ENCODE results near the gene MARS1. TPM values are rescaled to one million over a fixed set of nuclear protein-coding genes. Genes with fewer than 3 reads are reported as not detected.

Gene MARS1
- total RNA-seq, 2 donors from 2014 or later: 130 to 243 TPM

DNA sequence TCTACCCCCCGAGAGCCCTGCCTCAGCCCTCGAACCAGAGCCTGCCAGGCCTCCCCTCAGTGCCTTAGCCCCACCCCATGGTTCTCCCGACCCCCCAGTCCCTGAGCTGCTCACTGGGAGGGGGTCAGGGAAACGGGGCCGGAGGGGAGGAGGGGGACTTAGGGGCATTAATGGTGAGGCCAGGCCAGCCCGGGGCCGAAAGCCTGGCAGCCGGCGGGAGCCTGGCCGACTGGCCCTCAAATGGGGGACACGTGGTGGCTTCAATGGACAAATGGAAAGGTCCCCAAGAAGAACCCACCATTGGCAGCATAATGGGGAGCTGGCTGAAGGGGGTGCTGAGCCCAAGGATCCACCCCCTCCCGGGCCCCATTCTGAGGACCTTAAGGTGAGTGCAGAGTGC lies 40.3 kb downstream of the MARS1 start:
- H3K27ac Mint-ChIP-seq: no peak overlapping the region
- peaks cover 100% of the 10 kb centered on the region for H3K36me3 Mint-ChIP-seq (ENCODE audit: low read depth)
- H3K4me3 Mint-ChIP-seq: no peak overlapping the region
- H3K9me3 Mint-ChIP-seq: no peaks in the 10 kb centered on the region
- H3K27me3 Mint-ChIP-seq: no peaks in the 10 kb centered on the region
- H3K4me1 Mint-ChIP-seq: peaks cover 11% of the 10 kb centered on the region
- ATAC-seq (replicated peaks): no peak

GRCh38 chr12:57528831-57529555 lies 41.1 kb downstream of the MARS1 start:
- no peak for ATAC-seq (replicated peaks)
- peaks cover 100% of the 10 kb centered on the region for H3K36me3 Mint-ChIP-seq (ENCODE audit: low read depth)
- peaks cover 7% of the 10 kb centered on the region for H3K4me1 Mint-ChIP-seq
- no peaks in the 10 kb centered on the region for H3K9me3 Mint-ChIP-seq
- H3K4me3 Mint-ChIP-seq: no peak overlapping the region
- no peaks in the 10 kb centered on the region for H3K27me3 Mint-ChIP-seq
- peak overlapping the region; percentile 48 for H3K27ac Mint-ChIP-seq

DNA sequence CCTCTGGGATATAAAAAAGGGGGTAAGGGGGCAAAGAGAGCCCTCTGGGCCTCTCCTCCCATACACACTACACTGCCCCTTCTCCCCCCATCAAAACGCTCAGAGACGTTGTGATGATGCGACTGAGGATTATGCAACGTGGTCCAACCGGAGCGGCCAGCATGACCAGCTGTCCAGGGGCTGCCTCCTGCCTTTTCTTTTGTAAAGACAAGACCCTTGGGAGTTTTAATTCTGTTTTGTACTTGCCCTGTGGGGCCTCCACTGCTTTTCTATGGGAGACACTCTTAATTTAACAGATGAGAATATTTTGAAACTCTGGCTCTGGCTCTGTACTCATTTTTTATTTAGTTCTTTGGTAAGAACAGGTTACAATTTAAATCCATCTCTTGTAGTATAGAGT lies 42.0 kb downstream of the MARS1 start:
- Mint-ChIP-seq H3K27ac (peak overlapping the region; percentile 48), H3K9me3 (no peaks in the 10 kb centered on the region), H3K4me3 (no peak overlapping the region), H3K36me3 (ENCODE audit: low read depth) (peaks cover 100% of the 10 kb centered on the region), H3K27me3 (no peaks in the 10 kb centered on the region), H3K4me1 (no peaks in the 10 kb centered on the region)
- no peak for ATAC-seq (replicated peaks)

DNA sequence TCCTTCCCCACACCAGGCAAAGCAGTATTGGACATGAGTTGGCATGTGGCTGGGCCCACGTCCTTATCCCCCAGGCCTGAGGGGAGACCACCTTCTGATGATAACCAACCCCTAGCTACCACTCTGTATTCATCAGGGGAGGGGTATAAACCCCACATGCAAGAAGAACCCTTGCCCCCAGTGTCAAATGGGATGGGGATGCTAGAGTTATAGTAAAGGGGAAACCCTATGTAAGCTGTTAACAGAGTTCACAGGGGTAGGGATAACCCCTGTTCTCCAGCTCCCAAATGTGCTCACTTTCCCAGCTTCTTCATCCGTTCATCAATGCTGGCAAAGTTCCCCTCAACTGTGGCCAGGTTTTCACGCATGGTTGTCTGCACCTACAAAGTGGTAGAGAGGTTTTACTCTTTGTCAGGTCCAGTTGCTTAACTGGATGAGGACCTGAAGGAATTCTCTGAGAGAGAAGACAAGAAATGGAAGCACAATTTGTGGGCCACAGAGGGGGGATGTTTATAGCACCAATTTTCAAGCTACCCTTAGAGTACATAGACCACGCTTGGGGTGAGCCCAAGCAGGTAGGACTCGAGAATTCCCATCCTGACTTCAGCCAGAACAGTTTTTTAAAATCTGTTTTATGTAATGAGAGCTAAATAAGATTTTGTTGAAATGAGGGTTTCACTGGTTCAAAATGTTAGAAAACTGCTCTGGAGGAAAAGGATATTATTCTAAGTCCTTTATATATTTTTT lies 42.7 kb downstream of the MARS1 start:
- Mint-ChIP-seq H3K27ac (peak overlapping the region; percentile 48), H3K36me3 (ENCODE audit: low read depth) (peaks cover 100% of the 10 kb centered on the region), H3K4me3 (no peak overlapping the region), H3K4me1 (no peaks in the 10 kb centered on the region), H3K27me3 (no peaks in the 10 kb centered on the region), H3K9me3 (no peaks in the 10 kb centered on the region)
- ATAC-seq (replicated peaks): no peak

DNA sequence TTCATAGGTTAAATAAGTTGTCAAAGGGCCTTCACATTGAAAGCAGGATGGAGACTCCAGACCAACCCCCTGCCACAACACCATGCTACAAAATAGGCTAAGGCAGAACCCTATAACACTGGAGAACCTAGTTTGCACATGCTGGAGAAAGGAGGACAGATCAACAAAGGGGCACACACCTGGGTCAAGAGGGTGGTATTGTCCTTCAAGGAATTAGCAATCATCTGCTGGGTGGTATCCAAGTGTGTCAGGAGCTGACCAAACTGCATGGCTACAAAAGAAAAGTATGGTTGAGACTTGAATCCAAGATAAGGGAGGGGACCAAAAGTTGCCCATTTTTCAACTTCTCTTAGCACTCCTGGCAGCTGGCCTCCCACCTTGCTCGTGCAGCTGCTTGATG lies 44.0 kb downstream of the MARS1 start:
- H3K9me3 Mint-ChIP-seq: no peaks in the 10 kb centered on the region
- H3K27ac Mint-ChIP-seq: peak overlapping the region; percentile 36
- no peaks in the 10 kb centered on the region for H3K27me3 Mint-ChIP-seq
- H3K4me3 Mint-ChIP-seq: no peak overlapping the region
- no peak for ATAC-seq (replicated peaks)
- H3K4me1 Mint-ChIP-seq: no peaks in the 10 kb centered on the region
- peaks cover 95% of the 10 kb centered on the region for H3K36me3 Mint-ChIP-seq (ENCODE audit: low read depth)

- no peaks in the 10 kb centered on the region for H3K4me1 Mint-ChIP-seq
- no peaks in the 10 kb centered on the region for H3K9me3 Mint-ChIP-seq
- H3K4me3 Mint-ChIP-seq: no peak overlapping the region
- H3K27ac Mint-ChIP-seq: peak overlapping the region; percentile 20
- H3K27me3 Mint-ChIP-seq: no peaks in the 10 kb centered on the region
- peaks cover 95% of the 10 kb centered on the region for H3K36me3 Mint-ChIP-seq (ENCODE audit: low read depth)
- no peak for ATAC-seq (replicated peaks)
Observed at GRCh38 chr12:57533108-57533507, 45.2 kb downstream of the MARS1 start.

GRCh38 chr12:57534250-57534649 lies 46.4 kb downstream of the MARS1 start:
- Mint-ChIP-seq H3K27me3 (no peaks in the 10 kb centered on the region), H3K4me1 (peaks cover 5% of the 10 kb centered on the region), H3K27ac (peak overlapping the region; percentile 54), H3K4me3 (no peak overlapping the region), H3K36me3 (ENCODE audit: low read depth) (peaks cover 95% of the 10 kb centered on the region), H3K9me3 (no peaks in the 10 kb centered on the region)
- no peak for ATAC-seq (replicated peaks)

GRCh38 chr12:57534991-57535543 lies 47.2 kb downstream of the MARS1 start:
- peaks cover 5% of the 10 kb centered on the region for H3K4me1 Mint-ChIP-seq

DNA sequence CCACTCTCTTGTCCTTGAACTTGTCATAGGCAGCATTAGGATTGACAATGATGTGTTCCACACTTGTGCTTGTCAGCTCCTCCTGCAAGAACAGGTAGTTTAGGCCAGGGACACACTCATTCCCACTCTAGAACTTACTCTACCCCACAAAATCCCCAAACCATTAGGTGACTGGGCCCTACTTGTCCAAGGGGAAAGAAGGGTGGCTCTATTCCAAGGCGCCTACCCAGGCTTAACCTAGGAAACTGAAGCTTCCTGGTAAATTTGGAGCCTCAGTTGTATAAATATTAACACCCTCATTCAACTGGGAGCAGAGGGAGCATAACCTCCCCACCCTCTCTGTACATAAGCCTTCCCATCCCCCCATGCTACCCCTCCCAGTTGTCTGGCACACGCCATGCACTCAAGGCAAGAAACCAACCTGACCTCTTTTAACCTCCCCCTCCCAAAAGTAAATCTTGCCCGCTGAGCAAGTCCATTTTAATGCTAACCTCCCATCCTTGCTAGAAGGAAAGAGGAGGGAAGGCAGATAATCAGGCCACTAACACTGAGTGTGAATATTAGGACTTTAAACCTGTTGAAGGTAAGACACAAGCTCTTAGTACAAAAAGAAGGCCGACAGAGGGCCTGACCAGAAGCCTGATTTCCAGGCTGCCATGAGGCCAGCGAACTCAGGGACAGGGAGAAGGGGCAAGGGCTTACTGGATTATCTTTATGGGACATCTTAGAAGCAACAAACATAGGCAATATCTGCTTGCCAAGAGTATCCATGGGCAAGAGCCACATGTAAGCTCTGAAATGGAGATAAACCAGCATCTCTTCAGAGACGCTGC lies 48.1 kb downstream of the MARS1 start:
- Mint-ChIP-seq H3K9me3 (no peaks in the 10 kb centered on the region), H3K27ac (peak overlapping the region; percentile 43), H3K27me3 (no peaks in the 10 kb centered on the region), H3K4me3 (no peak overlapping the region), H3K36me3 (ENCODE audit: low read depth) (peaks cover 93% of the 10 kb centered on the region), H3K4me1 (peaks cover 6% of the 10 kb centered on the region)
- no peak for ATAC-seq (replicated peaks)

More at GRCh38 chr12:57534991-57535543, 47.2 kb downstream of the MARS1 start:
- peaks cover 95% of the 10 kb centered on the region for H3K36me3 Mint-ChIP-seq (ENCODE audit: low read depth)
- no peak for ATAC-seq (replicated peaks)
- peak overlapping the region; percentile 42 for H3K27ac Mint-ChIP-seq
- H3K9me3 Mint-ChIP-seq: no peaks in the 10 kb centered on the region
- H3K4me3 Mint-ChIP-seq: no peak overlapping the region
- H3K27me3 Mint-ChIP-seq: no peaks in the 10 kb centered on the region

- H3K27me3 Mint-ChIP-seq: no peaks in the 10 kb centered on the region
- no peak for ATAC-seq (replicated peaks)
- H3K4me3 Mint-ChIP-seq: no peak overlapping the region
- peaks cover 9% of the 10 kb centered on the region for H3K4me1 Mint-ChIP-seq
- H3K36me3 Mint-ChIP-seq (ENCODE audit: low read depth): peaks cover 92% of the 10 kb centered on the region
- peak overlapping the region; percentile 43 for H3K27ac Mint-ChIP-seq
- no peaks in the 10 kb centered on the region for H3K9me3 Mint-ChIP-seq
Observed at GRCh38 chr12:57536597-57536942, 48.7 kb downstream of the MARS1 start.

DNA sequence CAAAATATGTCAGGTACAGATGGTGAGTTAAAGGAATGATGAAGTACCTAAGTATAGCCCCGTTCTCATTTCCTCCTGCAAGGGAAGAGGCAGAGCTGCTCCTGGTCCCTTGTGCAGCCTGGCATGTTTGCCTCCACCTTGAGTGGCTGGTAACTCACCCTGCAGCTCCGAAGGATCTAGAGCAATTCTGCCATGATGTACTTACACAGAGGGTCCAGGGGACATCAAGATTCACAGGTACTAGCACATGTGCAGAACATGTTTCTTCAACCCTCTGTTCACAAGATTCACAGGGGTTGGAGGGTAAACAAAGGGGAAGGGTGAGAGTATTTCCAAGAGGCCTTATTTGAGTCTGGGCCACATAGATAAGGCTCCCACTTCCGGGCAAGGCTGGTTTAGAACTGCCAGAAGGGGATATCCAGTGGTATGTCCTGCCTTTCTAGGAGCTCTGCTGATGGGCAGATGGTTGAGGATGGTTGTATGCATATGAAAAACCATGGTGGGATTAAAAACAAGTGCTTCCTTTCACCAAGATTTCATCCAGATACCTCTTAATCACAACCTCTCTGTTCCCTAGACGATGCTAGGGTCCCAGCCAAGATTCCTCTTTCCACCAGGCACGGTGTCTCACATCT lies 51.4 kb downstream of the MARS1 start:
- no peak for ATAC-seq (replicated peaks)
- peak overlapping the region; percentile 47 for H3K27ac Mint-ChIP-seq

DNA sequence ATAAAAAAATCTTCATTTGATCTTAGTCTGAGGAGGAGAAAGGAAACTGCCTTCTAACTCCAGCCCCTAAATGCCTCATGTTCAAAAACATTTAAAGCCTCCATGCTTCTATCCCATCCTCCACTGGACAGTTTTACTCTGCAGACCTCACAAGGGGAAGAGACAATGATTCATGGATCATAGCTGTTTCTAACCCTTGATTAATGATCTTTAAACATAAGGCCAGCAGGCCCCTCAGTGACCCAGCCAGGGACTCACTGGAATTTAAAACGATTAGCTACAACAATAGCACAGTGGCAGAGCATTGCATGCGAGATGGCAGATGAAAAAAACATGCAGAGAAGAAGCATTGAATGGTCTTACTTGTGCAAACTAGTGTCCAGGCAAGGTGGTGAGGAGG lies 53.1 kb downstream of the MARS1 start:
- no peak overlapping the region for H3K4me3 Mint-ChIP-seq
- H3K36me3 Mint-ChIP-seq (ENCODE audit: low read depth): peaks cover 74% of the 10 kb centered on the region
- ATAC-seq (replicated peaks): no peak
- H3K27ac Mint-ChIP-seq: no peak overlapping the region
- peaks cover 21% of the 10 kb centered on the region for H3K4me1 Mint-ChIP-seq
- H3K9me3 Mint-ChIP-seq: no peaks in the 10 kb centered on the region
- no peaks in the 10 kb centered on the region for H3K27me3 Mint-ChIP-seq

More for the DNA sequence above, 51.4 kb downstream of the MARS1 start:
- H3K27me3 Mint-ChIP-seq: no peaks in the 10 kb centered on the region
- H3K4me1 Mint-ChIP-seq: peaks cover 9% of the 10 kb centered on the region
- peaks cover 77% of the 10 kb centered on the region for H3K36me3 Mint-ChIP-seq (ENCODE audit: low read depth)
- no peaks in the 10 kb centered on the region for H3K9me3 Mint-ChIP-seq
- no peak overlapping the region for H3K4me3 Mint-ChIP-seq

GRCh38 chr12:57541717-57542116 lies 53.8 kb downstream of the MARS1 start:
- no peak overlapping the region for H3K27ac Mint-ChIP-seq
- H3K36me3 Mint-ChIP-seq (ENCODE audit: low read depth): peaks cover 76% of the 10 kb centered on the region
- ATAC-seq (replicated peaks): no peak
- H3K9me3 Mint-ChIP-seq: no peaks in the 10 kb centered on the region
- peaks cover 24% of the 10 kb centered on the region for H3K4me1 Mint-ChIP-seq
- H3K27me3 Mint-ChIP-seq: no peaks in the 10 kb centered on the region
- H3K4me3 Mint-ChIP-seq: no peak overlapping the region

DNA sequence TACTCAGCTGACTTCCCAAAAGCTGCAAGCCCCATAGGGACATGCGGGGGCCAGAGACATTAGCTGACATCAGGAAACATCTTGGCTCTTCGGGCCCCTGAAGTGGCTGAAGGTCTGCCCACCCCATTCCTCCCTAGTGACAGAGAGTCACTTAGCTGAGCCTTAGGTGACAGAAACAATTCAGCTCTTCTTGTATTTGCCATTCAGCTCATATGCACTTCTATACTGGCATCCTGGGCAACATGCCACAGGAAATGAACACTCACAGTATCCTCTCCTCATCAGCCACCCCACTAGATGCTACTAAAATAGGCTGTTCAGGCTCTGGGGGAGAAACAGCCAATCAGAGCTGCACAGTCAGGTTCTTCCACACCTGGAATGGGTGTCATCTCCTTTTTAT lies 55.7 kb downstream of the MARS1 start:
- H3K9me3 Mint-ChIP-seq: no peaks in the 10 kb centered on the region
- no peaks in the 10 kb centered on the region for H3K27me3 Mint-ChIP-seq
- H3K27ac Mint-ChIP-seq: peak overlapping the region; percentile 32
- ATAC-seq (replicated peaks): no peak
- H3K4me1 Mint-ChIP-seq: peaks cover 24% of the 10 kb centered on the region
- peaks cover 58% of the 10 kb centered on the region for H3K36me3 Mint-ChIP-seq (ENCODE audit: low read depth)
- H3K4me3 Mint-ChIP-seq: no peak overlapping the region

All from activated T-helper 17 cell treated with anti-CD3 and anti-CD28 coated beads, Interleukin-2, amount 50 U/mL, for 72 hours (primary cell).